HG03432 (cell line): ENCODE data around the gene DUSP15.

Experiments
- ATAC-seq: cut with Tn5 transposase; IDR thresholded peaks from one replicate; pipeline ENCODE4 v1.9.1; 2021; ENCODE audit warnings: mild to moderate bottlenecking, moderate library complexity; ENCODE audit not compliant: unreplicated experiment

Gene DUSP15

DNA sequence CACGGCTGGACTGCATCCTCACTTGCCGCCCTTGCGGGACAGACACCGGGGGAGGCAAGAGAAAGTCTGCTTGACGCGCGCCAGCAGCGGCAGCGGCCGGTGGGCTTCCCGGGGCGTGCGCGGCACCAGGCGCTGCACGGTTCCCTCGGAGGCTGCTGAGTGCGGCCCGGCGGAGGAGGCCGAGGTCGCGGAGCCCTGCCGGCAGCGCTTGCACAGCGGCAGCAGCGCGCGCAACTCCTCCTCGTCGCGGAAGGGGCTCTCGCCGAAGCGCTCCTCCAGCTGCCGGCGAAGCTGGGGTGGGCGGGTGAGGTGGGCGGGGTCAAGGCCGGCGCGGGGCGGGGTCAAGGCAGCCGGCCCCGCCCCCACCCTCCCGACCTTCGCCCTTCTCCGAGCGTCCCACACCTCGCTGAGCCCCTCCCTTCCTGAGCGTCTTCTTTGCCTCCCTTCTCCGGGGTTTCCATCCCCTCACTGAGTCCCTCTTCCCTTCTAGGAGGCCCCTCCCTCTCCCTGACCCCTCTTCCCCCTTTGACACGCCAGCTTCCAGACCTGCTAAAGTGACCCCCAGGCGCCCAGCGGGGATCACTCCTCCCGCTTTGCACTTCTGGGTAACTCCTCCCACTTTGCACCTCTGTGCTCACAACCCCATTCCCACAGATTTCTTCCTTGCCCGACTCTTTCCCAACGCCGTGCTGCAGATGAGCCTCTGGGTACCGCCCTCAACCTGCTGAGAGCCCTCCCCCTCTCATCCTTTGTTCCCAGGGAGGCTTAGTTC is 8.8 kb downstream of the DUSP15 start:
- ATAC-seq: peak; percentile 73

DNA sequence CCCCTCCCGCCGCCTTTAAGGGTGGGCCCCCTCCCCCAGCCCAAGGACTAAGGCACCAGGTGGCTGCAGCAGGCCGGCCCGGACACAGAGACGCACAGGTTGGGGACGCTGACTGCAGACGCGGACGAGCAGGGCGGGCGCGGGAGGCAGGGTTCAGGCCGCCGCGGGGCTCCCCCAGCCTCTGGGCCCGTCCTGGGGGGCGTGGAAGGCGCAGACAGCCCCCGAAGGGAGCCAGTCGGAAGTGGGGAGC is 9.3 kb downstream of the DUSP15 start:
- ATAC-seq: peak; percentile 30

DNA sequence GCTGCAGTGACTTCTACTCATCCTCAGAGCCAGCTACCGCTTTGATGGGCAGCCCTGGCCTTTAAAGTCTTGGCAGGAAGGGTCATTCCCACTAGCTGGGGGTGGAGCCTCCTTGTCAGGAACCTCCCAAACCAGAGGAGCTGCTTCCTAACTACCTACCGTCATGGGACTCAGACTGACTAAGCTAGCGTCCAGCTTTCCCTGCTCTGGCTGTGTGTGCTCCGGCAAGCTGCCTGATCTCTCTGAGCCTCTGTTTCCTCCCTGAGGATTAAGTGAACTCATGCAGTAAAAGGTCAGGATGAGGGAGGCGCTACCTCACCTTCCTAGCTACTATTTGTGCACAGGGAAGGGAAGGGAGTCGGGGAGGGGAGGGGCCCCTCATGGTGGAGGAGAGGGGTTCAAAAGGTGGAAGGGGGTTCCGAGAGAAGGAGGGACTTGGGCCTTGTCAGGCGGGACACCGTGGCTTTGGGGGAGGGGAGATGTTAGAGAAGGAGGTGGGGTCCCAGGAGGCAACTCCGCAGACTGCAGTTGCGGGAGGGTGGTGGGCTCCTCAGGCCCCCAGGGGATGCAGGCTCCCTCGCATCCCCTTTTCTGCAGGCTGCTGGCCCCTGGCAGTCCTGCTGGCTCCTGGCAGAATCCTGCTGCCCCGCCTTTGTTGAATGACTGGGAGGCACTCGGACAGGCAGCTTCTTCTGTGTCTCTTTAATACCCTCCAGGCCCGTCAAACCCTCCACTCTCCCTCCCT is 9.8 kb downstream of the DUSP15 start:
- ATAC-seq: no peak

DNA sequence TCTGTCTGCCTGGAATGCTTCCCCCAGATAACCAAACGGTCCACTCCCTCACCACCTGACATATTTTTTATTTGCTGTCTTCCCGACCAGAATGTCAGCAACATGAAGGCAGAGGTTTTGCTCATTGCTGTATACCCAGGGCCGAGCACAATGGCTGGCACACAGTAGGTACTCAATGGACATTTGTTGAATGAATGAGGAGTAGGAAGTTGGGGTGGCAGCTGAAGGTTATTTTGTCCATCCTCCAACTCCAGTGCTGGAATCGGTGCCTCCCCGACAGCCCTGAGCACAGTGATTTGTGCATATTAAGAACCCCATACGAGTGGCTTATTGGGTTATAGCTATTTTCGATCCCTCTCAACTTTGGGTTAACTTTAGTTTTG is 10.3 kb downstream of the DUSP15 start:
- no peak for ATAC-seq

DNA sequence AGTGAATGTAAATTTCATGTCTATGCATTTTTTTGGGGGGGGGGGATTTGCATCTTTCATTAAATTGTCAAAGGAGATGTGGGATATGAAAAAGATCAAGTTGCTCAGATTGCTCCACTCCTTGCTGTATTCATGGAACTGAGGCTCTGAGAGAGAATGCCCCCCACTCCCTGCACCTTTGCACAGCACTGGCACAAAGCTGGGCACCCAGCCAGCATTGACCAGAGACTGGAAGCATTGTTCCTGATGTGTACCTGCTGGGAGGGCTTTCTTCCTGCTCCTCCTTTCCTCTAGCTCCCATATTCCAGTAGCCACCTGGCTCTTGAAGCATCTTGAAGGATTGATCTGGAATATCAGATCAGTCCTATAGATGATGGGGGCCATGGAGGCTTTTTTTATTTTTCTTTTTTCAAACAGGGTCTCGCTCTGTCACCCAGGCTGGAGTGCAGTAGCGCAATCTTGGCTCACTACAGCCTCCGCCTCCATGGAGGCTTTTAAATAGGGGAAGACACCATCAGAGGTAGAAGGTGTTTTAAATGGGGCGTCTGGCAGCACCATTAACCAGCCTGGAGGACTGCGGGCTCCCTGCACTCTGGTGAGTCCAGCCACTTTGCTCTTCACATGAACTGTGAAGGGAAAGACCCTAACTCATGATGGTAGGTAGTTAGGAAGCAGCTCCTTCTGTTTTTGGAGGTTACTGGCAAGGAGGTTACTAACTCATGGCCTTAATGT is 10.9 kb downstream of the DUSP15 start:
- no peak for ATAC-seq

DNA sequence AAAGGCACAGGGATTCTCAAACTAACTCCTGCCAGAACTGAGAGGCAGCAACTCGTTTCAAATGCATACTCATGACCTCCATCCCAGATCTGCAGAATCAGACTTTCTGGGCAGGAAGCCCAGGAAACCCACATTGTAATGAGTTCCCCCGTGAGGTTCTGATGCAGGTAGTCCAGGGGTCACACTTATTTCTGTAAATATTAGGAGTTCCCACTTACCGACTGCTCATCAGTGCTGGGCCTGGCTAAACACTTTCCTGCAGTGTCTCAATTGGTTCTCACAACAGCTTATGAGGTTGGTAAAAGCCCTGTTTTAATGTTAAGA is 11.6 kb downstream of the DUSP15 start:
- ATAC-seq: no peak

DNA sequence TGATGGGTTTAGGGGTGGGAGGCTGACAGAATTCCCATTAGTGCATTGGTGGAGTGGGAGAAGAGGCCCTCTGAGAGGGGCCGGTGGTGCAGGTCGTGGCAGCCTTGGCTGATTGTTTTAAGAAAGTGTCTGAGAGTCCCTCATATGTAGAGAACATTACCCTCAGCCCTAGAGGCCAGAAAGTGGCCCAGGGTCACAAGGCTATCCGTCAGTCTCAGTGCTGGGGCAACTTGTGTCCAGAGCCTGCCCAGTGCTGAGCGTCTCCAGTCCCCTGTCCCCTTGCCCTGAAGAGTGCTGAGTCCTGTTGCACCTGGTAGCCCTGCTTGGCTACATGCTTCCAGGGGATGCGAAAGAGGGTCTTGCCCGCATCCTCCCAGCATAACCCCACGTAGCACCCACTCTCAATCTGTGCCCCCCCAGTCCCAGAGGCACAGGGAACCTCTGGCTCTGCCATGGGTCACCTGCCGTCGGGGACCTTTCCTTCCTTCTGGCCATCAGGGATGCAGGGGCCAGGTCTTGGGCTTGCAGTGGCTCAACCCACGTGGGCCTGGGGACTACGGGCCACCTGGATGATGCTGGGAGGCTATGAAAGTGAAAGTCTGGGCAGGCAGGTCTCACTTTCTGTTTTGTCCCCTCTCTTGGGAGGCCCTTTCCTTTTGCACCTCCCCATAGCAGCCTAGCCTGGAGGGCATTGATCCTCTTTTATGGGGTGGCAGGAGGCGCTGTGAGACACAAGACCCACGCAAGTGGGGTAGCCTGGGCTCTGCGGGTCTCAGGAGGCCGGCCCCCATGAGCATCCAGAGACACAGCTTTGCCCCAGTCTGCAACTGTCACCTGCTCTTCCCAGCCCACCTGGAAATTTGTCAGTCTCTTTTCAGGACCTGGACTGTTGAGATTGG is 12.2 kb downstream of the DUSP15 start:
- ATAC-seq: peak; percentile 63

DNA sequence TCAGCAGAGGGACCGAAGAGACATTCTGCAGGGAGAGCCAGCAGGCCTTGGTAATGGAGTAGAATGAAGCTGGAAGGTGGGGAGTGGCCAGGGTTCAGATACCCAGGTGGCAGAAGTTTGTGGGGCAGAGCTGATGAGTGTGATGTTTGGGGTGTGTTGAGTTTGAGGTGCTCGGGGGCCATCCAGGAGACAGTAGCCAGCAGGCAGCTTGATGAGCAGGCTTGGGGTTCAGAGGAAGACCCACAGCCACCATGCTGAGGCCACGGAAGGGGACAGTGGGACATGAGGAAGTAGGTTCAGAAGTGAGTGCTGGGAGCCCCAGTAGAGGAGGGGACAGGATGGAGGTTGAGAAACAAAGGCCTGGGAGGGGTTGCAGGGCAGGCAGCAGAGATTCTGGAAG is 13.8 kb downstream of the DUSP15 start:
- ATAC-seq: no peak

DNA sequence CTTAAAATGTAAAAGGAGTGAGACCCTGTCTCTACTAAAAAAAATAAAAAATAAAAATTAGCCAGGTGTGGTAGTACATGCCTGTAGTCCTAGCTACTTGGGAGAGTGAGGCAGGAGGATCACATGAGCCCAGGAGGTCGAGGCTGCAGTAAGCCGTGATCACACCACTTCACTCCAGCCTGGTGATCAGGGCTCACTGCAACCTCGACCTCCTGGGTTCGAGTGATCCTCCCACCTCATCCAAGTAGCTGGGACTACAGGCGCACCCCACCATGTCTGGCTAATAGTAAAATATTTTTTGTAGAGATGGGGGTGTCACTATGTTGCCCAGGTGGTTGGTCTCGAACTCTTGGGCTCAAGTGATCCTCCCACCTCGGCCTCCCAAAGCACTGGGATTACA is 16.8 kb downstream of the DUSP15 start:
- no peak for ATAC-seq

DNA sequence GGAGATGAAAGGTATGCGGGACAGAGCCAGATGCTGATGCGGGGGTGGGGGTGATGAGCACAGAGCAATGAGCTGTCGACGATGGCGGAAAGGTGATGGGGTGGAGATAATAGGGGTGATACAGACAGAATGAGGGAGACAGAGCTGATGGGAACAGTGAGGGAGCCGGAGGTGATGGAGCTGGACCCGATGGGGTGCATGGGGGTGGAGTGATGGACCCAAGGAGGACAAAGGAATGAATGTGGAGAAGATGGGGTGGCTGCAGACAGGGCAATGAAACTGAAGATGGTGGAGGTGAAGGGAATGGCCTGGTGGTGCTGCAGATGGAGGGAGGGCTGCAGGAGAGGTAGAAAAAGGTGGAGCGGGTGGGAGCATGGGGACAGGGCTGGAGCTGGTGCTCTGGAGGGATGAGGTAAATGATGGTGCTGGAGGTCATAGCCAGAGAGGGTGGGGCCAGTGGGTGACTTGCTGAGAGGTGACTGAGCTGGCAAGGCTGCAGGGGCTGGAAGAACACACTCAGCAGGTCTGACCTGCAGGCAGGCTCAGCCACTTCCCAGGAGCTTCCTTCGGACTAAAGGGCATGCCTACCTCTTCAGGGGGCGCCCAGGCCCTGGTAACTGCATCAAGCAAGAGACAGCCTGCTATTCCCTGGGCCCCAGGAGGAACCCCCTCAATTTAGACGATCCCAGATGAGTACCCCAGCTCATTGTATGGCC is 18.9 kb downstream of the DUSP15 start:
- ATAC-seq: no peak

DNA sequence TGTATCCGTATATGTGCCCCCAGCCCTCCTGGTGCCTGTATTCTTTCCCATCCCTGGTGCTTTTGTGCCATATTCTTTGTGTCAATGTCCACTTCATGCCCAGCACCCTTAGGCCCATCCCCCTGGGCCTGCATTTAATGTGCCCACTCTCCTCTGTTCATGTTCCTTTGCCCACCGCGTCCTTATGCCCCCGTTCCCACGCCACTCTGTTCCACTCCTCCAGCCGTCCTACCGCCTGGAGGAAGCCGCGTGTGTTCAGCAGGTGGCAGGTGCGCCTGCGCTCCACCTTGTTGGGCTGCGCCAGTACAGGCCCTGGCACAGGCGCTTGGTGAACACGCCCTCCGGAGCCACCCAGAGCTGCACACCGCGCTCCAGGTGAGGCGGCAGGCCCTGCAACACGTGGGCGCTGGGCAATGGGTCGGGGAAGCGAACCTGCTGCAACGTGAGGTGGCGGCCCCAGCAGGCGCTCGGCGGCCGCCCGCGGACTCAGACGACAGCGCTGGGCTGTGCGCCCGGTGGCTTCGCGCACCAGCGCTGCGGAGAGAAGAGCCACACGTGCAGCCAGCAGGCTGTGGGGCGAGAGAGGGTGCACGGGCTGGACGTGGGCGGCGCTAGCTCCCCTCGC is 20.9 kb downstream of the DUSP15 start:
- ATAC-seq: no peak

DNA sequence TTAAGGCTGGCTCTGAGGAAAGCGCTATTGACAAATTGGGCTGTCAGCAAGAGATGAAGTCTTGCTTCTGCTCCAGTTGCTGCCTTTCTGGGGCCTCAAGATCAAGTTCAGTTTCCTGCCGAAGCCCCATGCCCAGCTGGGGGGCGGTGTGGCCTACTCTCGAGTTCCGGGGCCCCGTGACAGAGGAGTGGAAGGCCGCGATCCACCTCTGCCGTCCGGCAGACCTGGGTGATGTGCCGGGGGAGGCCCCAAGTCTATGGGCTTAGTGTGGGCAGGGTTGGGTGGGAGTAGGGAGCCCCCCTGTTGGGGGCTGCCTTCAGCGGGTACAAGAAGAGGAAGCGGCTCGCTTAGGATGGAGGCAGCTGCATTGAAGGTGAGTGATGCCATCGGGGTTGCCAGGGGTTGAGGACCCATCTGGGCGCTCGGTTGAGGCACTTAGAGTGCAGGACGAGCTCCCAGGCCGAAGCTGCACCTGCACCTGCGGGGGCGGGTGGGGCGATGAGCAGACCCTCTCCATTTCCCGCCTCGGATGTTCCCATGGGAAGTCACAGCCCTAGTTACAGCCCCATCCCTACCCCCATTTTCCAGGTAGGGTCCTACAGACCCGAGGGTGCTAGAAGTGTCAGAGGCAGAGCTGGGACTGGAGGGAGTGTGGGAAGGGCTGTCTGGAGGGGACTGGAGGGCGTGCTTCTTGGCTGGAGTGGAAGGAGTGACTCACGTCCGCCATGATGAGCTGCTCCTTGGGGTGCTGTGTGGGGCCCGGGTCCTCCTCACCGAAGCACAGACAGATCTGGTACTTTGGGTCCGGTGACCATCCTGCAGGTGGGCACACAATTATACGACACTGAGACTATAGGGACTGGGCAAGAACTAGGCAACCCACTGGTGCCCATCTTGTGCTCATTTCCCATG is 22.0 kb downstream of the DUSP15 start:
- no peak for ATAC-seq

DNA sequence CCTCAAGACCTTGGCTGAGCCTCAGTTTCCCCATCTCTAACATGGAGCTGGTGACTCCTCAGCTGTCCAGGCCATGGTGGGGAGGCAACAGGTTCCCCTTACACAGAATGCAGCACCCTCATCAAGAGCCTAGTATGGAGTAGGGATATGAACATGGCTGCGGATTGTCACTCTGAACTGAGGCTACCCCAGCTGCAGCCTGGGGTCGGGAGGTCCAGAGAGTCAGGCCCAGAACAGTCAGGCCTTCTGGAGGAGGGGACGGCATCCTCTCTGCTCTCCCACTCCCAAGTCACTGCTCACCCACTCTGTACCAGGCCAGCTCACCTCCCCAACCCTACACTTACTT is 23.6 kb downstream of the DUSP15 start:
- ATAC-seq: no peak

DNA sequence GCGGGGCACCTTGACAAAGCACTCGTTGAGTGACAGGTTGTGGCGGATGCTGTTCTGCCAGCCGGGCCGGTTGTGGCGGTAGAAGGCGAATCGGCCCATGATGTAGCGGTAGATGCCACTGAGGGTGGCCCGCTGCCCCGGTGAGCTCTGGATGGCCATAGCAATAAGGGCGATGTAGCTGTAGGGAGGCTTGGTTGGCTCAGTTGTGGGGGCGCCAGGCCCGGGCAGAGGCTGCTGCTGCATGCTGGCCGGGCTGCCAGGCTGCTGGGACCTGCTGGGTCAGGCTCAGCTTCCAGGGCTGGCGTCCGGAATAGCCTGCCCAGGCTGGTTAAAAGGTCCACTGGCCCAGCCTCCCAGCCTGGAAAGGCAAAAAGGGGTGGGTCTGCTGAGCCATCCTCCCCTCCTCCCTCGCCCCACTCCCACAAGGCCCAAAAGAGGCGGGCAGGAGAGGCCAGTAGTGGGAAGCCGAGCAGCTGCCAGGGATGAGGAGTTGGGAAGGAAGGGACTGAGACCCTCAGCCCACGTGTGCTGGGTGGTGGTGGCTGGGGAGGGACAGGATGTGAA is 24.9 kb downstream of the DUSP15 start, which contains the start of gene FOXS1:
Gene FOXS1 (minus strand): TSS at position 305 of the 564 bp plus-strand sequence. CDS start 62 bp downstream, at position 243.
- no peak for ATAC-seq

DNA sequence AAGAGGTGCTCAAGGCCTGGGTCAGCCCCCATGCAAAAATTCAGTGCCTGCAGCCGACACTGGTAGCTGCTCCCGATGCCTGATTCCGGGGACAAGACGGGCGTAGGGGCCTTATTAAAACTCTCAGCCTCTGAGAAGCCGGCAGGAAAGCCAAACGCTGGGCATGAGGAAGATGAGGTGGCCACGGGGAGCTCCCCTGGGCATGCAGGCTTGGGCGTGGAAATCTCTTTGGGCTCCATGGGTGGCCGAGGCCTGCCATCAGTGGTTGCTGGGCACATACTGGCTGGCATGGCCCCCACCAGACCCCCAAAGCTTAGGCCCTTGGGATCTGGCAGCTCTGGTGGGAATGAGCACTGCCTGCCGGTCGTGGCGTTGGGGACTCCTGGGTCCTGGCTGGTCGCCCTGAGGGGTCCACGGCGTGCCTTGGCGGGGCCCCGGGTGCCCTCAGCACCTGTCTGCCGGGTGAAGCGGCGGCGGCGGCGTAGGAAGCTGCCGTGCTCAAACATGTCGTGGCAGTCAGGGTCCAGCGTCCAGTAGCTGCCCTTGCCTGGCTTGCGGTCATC is 25.5 kb downstream of the DUSP15 start:
- ATAC-seq: no peak

DNA sequence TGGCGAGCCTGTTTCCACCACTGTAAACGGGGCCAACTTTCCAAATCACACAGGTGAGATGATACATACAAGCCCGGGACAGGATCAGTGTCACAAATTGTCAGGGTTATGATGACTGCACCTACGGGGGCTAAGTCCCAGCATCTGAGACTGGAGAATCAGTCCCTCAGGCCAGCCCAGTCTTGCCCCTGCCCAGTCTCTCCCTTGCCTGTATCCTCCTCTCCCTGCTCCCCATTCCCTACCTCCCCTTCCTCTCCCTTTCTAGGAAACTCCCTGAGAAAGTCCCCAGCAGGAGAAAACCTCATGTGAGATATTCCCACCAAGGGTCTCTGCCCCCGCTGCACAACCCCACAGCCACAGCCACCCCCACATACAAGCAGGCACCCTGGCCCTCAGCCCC is 26.4 kb downstream of the DUSP15 start:
- no peak for ATAC-seq

DNA sequence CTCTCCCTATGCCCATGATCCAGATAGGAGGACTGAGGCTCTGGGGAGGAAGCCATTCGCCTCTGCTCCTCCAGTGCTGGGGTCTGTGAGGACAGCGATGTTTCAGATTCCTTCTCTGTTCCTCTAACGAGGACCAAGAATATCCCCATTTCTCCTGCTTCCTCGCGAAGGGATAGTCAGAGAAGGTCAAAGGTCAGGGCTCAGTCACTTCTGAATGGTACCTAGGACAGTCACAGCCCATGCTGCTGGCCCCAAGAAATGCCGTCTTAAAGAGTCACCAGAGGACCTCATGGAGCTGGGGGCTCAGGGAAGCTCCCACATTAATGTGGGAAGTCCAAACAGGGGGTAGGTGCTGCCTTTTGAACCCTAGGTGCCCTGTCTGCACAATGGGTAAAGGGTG is 27.0 kb downstream of the DUSP15 start:
- ATAC-seq: no peak

DNA sequence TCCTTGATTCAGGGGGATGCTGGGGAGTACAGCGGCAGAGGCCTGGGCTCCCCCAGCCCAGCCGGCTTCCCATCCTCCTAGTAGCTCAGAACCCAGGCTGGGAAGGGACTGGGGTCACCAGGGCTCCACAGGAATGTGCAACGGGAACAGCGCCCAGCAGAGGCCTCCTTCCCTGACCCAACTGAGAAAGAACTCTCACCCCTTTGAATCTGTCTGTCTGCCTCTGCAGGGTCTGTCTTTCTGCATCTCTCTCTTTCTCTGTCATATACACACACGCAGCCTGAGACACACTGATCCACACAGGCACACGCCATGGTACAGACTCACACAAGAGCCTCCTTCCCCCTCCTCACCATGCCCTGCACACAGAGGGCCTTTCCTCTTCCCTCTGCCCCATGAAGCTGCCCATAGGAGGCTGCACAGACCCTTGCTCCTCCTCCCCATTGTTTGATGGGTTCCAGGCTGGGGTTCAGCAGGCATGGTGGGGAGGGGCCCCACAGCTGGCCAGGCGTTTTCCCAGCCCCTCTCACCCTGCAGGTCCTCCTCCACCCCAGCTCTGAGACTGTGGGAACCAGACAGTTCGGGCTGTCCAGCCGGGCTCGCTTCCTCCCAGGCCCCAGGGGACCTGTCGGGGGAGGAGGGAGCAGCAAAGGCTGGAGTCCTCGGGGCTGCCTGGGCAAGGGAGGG is 27.7 kb downstream of the DUSP15 start:
- ATAC-seq: no peak
